ENCODE data around the gene PPP1R17.

The PPP1R17 gene

GRCh38 chr7:31741852-31742251 lies 54.8 kb downstream of the PPP1R17 start:
- Histone ChIP-seq H3K27ac (ENCODE audit: low read depth, low read length) (no peak overlapping the region), H3K36me3 (ENCODE audit: control insufficient read depth, insufficient read depth, low read length) (no peaks in the 10 kb centered on the region), H3K27me3 (ENCODE audit: control insufficient read depth, insufficient read depth, low read length) (peaks cover 42% of the 10 kb centered on the region), H3K9me3 (ENCODE audit: control insufficient read depth, insufficient read depth, low read depth, low read length) (no peaks in the 10 kb centered on the region), H3K4me1 (ENCODE audit: control insufficient read depth, insufficient read depth, low read length) (no peaks in the 10 kb centered on the region), H3K9ac (ENCODE audit: low read length) (no peak overlapping the region), H3K4me3 (ENCODE audit: low read depth, low read length) (no peak overlapping the region)

- Histone ChIP-seq H3K9ac (ENCODE audit: low read length) (no peak overlapping the region), H3K27ac (ENCODE audit: low read depth, low read length) (no peak overlapping the region), H3K36me3 (ENCODE audit: control insufficient read depth, insufficient read depth, low read length) (no peaks in the 10 kb centered on the region), H3K4me3 (ENCODE audit: low read depth, low read length) (no peak overlapping the region), H3K9me3 (ENCODE audit: control insufficient read depth, insufficient read depth, low read depth, low read length) (peaks cover 2% of the 10 kb centered on the region; the same call in 1 of the 2 replicates), H3K4me1 (ENCODE audit: control insufficient read depth, insufficient read depth, low read length) (no peaks in the 10 kb centered on the region), H3K27me3 (ENCODE audit: control insufficient read depth, insufficient read depth, low read length) (peaks cover 53% of the 10 kb centered on the region)
Observed at GRCh38 chr7:31744294-31744874, 57.4 kb downstream of the PPP1R17 start.

GRCh38 chr7:31747553-31747952 lies 60.5 kb downstream of the PPP1R17 start:
- peaks cover 2% of the 10 kb centered on the region; the same call in 1 of the 2 replicates for H3K9me3 ChIP-seq (ENCODE audit: control insufficient read depth, insufficient read depth, low read depth, low read length)
- no peak overlapping the region for H3K9ac ChIP-seq (ENCODE audit: low read length)
- peaks cover 59% of the 10 kb centered on the region for H3K27me3 ChIP-seq (ENCODE audit: control insufficient read depth, insufficient read depth, low read length)
- H3K36me3 ChIP-seq (ENCODE audit: control insufficient read depth, insufficient read depth, low read length): no peaks in the 10 kb centered on the region
- no peak overlapping the region for H3K27ac ChIP-seq (ENCODE audit: low read depth, low read length)
- no peak overlapping the region for H3K4me3 ChIP-seq (ENCODE audit: low read depth, low read length)
- no peaks in the 10 kb centered on the region for H3K4me1 ChIP-seq (ENCODE audit: control insufficient read depth, insufficient read depth, low read length)

- H3K9ac ChIP-seq (ENCODE audit: low read length): no peak overlapping the region
- no peaks in the 10 kb centered on the region for H3K36me3 ChIP-seq (ENCODE audit: control insufficient read depth, insufficient read depth, low read length)
- H3K9me3 ChIP-seq (ENCODE audit: control insufficient read depth, insufficient read depth, low read depth, low read length): peaks cover 2% of the 10 kb centered on the region; the same call in 1 of the 2 replicates
- peaks cover 59% of the 10 kb centered on the region for H3K27me3 ChIP-seq (ENCODE audit: control insufficient read depth, insufficient read depth, low read length)
- no peak overlapping the region for H3K4me3 ChIP-seq (ENCODE audit: low read depth, low read length)
- H3K27ac ChIP-seq (ENCODE audit: low read depth, low read length): no peak overlapping the region
- H3K4me1 ChIP-seq (ENCODE audit: control insufficient read depth, insufficient read depth, low read length): no peaks in the 10 kb centered on the region
Observed at GRCh38 chr7:31748084-31748483, 61.1 kb downstream of the PPP1R17 start.

- Histone ChIP-seq H3K9me3 (ENCODE audit: control insufficient read depth, insufficient read depth, low read depth, low read length) (peaks cover 2% of the 10 kb centered on the region; the same call in 1 of the 2 replicates), H3K4me3 (ENCODE audit: low read depth, low read length) (no peak overlapping the region), H3K4me1 (ENCODE audit: control insufficient read depth, insufficient read depth, low read length) (no peaks in the 10 kb centered on the region), H3K36me3 (ENCODE audit: control insufficient read depth, insufficient read depth, low read length) (no peaks in the 10 kb centered on the region), H3K27ac (ENCODE audit: low read depth, low read length) (no peak overlapping the region), H3K9ac (ENCODE audit: low read length) (no peak overlapping the region), H3K27me3 (ENCODE audit: control insufficient read depth, insufficient read depth, low read length) (peaks cover 63% of the 10 kb centered on the region)
Observed at GRCh38 chr7:31751726-31752125, 64.7 kb downstream of the PPP1R17 start.

Data from HUES6 (cell line).